AG04450 (cell line): Measurements from ENCODE around the gene TMEM79. TPM values are rescaled to one million over a fixed set of nuclear protein-coding genes. Genes with fewer than 3 reads are reported as not detected.

Experiments used
- CTCF ChIA-PET: fragments of 300-600, 350-600 bp; formaldehyde crosslinking; extraction: SDS; loops from one replicate; lab custom pipeline; 2022; ENCODE audit warnings: antibody characterized with exemption, inconsistent platforms; lab: Charles Lee
- POLR2A ChIA-PET: fragments of 350-600 bp; formaldehyde crosslinking; extraction: SDS; loops from one replicate; lab custom pipeline; 2021; ENCODE audit warnings: antibody characterized with exemption, inconsistent platforms; lab: Yijun Ruan, JAX
- DNase-seq: peaks from one replicate; pipeline ENCODE4 v3.0.0-alpha.2; 2011; ENCODE audit warnings: low read depth, low spot score
- H3K27ac ChIP-seq: one replicate; pipeline ENCODE4 v1.5.1; 2012; ENCODE audit warnings: low read depth, low read length, control low read depth
- H3K27me3 ChIP-seq: one replicate; pipeline ENCODE4 v1.6.0; 2012; ENCODE audit warnings: low read length; ENCODE audit not compliant: control insufficient read depth, insufficient read depth
- H3K4me3 ChIP-seq: 2 replicates; pipeline ENCODE4 v1.5.1; 2011; ENCODE audit warnings: mild to moderate bottlenecking, low read depth, low read length, control low read depth
- H3K9me3 ChIP-seq: 2 replicates; pipeline ENCODE4 v1.5.1; 2012; ENCODE audit warnings: low read length; ENCODE audit not compliant: control insufficient read depth, insufficient read depth
- CTCF ChIP-seq: IDR thresholded peaks from 2 replicates; pipeline ENCODE4 v1.5.1; 2011; ENCODE audit warnings: low read depth, low read length, control low read depth, inconsistent platforms
- polyA plus RNA-seq: library from polyadenylated mRNA; depleted of rRNA; stranded (reverse); fragments of >200 nt; gene quantifications from 2 replicates; pipeline ENCODE4 v1.2.3, GENCODE V29; 2011

The TMEM79 gene
- polyA plus RNA-seq, 1 experiment, result 1.6 TPM

DNA sequence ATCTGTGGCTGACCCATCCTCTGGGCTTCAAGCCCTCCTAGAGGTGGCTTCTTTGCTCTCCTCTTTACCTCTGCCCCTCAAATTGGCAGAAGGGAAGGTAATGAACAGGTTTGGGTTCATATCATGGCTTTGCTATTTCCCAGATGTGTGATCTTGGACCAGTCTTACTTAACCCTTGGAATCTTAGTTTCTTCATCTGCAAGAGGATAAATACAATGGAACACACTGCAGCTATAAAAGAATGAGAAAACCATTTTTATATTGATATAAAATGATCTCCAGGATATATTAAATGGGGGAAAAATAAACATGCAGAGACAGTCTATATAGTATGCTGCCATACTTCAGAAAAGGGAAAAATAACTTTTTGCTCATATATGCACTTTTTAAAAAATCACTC is 5.7 kb downstream of the TMEM79 start:
- CTCF ChIA-PET, result no interaction called here

DNA sequence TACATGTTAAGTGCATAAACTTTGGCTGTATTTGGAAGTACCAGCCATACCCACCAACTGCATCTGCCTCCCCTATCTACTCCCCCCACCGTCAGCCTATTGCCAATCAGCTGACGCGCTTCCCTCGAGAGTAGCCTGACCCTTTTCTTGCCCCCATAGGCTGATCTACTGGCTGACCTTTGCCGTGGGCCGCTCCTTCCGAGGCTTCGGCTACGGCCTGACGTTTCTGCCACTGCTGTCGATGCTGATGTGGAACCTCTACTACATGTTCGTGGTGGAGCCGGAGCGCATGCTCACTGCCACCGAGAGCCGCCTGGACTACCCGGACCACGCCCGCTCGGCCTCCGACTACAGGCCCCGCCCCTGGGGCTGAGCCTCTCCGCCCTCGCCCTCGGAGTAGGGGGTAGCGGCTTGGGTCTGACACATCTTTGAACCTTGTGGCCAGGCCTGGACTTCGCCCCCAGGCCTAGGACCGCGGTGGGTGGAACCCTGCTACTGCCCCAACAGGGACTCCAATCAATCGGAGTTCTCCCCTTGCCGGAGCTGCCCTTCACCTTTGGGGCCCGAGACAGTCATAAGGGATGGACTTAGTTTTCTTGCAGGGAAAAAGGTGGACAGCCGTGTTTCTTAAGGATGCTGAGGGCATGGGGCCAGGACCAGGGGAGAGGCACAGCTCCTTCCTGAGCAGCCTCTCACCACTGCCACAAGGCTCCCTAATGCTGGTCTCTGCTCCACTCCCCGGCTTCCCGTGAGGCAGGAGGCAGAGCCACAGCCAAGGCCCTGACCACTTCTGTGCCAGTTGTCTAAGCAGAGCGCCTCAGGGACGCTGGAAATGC is 7.3 kb downstream of the TMEM79 start:
- TF ChIP-seq CTCF, result no peak
- Histone ChIP-seq H3K27ac (peak overlapping the region; percentile 39), H3K9me3 (no peaks in the 10 kb centered on the region), H3K27me3 (no peaks in the 10 kb centered on the region), H3K4me3 (peak overlapping the region; percentile 68)
- DNase-seq, result peak; percentile 50
- ChIA-PET POLR2A (interaction anchor here (0.6 to 1.4 kb wide), 4 partner anchors 9 to 266 kb away, joined by 3 to 6 read pairs (median 4); partner anchors contain the start of gene SMG5), CTCF (interaction anchor here (1.2 kb wide), 1 partner anchor 28 kb away, joined by 4 read pairs; no protein-coding TSS in a partner anchor)

More for the DNA sequence above, 5.7 kb downstream of the TMEM79 start:
- POLR2A ChIA-PET, result no interaction called here
- H3K4me3 ChIP-seq, result no peak overlapping the region
- H3K27ac ChIP-seq, result no peak overlapping the region
- H3K9me3 ChIP-seq, result no peaks in the 10 kb centered on the region
- no peaks in the 10 kb centered on the region for H3K27me3 ChIP-seq
- TF ChIP-seq CTCF, result no peak
- no peak for DNase-seq

DNA sequence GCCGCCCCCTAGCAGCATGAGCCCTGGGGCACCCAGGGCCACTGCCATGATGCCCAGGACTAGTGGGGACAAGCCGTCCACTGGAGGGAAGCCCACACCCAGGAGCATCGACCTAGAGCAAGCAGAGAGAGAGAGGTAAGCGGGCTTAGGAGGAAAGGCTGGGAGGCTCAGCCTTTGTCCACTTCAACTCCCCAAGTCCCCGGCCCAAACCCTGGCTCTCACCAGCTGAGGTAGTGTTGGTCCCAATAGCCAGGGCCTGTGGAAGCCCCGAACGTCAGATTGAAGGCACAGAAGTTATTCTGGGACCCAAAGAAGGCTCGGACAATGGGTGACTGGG is 8.9 kb downstream of the TMEM79 start:
- no peak for TF ChIP-seq CTCF
- ChIA-PET CTCF (no interaction called here), POLR2A (no interaction called here)
- Histone ChIP-seq H3K27me3 (no peaks in the 10 kb centered on the region), H3K9me3 (no peaks in the 10 kb centered on the region), H3K27ac (no peak overlapping the region), H3K4me3 (no peak overlapping the region)
- no peak for DNase-seq

DNA sequence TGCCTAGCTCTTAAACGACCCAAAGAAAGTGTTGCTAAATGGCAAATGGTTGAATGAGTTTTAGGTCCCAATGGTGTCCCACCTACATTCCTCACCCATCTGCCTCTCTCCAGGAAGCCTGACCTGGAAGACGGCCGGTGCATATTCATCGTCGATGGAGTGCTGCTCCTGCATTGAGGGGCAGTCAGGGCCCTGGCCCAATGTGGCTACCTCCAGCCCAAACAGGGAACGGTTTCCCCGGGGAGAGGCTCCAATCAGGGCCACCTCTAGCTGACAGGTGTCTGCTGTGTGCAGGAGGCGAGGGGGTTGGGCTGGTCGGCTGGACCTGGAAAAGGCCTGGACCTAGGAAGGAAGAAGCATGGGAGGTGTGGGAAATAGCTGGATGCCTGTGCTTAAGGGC is 9.8 kb downstream of the TMEM79 start:
- no peak for TF ChIP-seq CTCF
- POLR2A ChIA-PET, result interaction anchor here (2.3 kb wide), 1 partner anchor 11 kb away, joined by 14 read pairs; the partner anchor contains the start of gene SMG5
- DNase-seq, result no peak
- H3K27me3 ChIP-seq, result no peaks in the 10 kb centered on the region
- H3K4me3 ChIP-seq, result no peak overlapping the region
- CTCF ChIA-PET, result no interaction called here
- H3K27ac ChIP-seq, result no peak overlapping the region
- no peaks in the 10 kb centered on the region for H3K9me3 ChIP-seq

- no peak within 1 kb of the TSS for H3K27ac ChIP-seq
- H3K9me3 ChIP-seq, result no peaks in the 10 kb centered on the region
- H3K27me3 ChIP-seq, result no peaks in the 10 kb centered on the region
- ChIA-PET CTCF (interaction anchor here (0.7 kb wide), 1 partner anchor 24 kb away, joined by 3 read pairs; no protein-coding TSS in a partner anchor), POLR2A (interaction anchor here (0.5 to 2.3 kb wide), 3 partner anchors 9 to 63 kb away, joined by 3 to 14 read pairs (median 4); partner anchors contain the start of gene SMG5)
- no peak for TF ChIP-seq CTCF
- H3K4me3 ChIP-seq, result peak within 1 kb of the TSS; percentile 92
- DNase-seq, result no peak
Observed at GRCh38 chr1:156295391-156295947, 11.3 kb downstream of the TMEM79 start, which contains the start of gene GLMP. Gene GLMP, minus strand, starts transcription at chr1:156295679. Its CDS starts 34 bp downstream, at chr1:156295645.
